ENCODE data around the gene VIT.

GRCh38 chr2:36792951-36793350, 96.4 kb downstream of the VIT start:
- TF ChIP-seq CTCF (IDR thresholded peaks at IDR 0.05), result no peak
- TF ChIP-seq POLR2A (IDR thresholded peaks at IDR 0.05), result no peak
